CD14-positive monocyte (primary cell): ENCODE measurements around the gene GPR15LG. TPM values are rescaled to one million over a fixed set of nuclear protein-coding genes. Genes with fewer than 3 reads are reported as not detected.

Source experiments
- DNase-seq, 3 donors: peaks; one replicate each; pipeline ENCODE4 v3.0.0-alpha.2; 2011 to 2022
- H2AFZ ChIP-seq: 2 replicates; pipeline ENCODE4 v1.6.0; 2012; ENCODE audit warnings: mild to moderate bottlenecking, low read depth, low read length, inconsistent platforms; ENCODE audit not compliant: insufficient read depth, poor library complexity, severe bottlenecking
- H3K27ac ChIP-seq, 2 donors: 1 replicate in 1 of 2; 2 replicates in 1 of 2; pipeline ENCODE4 v1.5.1; 2012 to 2013; ENCODE audit warnings: low read length in 2 of 2, control low read depth in 1 of 2, inconsistent platforms in 1 of 2, low read depth in 1 of 2, mild to moderate bottlenecking in 1 of 2
- H3K27me3 ChIP-seq, 2 donors: one replicate each; pipeline versions ENCODE4 v1.6.0 to v1.6.1; 2011 to 2013; ENCODE audit warnings: low read length in 2 of 2; ENCODE audit not compliant: control insufficient read depth in 2 of 2, insufficient read depth in 2 of 2
- H3K36me3 ChIP-seq, 2 donors: replicated peaks in 1 of 2; 1 replicate in 1 of 2; 2 replicates in 1 of 2; pipeline versions ENCODE4 v1.5.1 to v1.6.1; 2012 to 2013; ENCODE audit warnings: low read length in 2 of 2, control low read depth in 1 of 2, inconsistent platforms in 1 of 2, mild to moderate bottlenecking in 1 of 2; ENCODE audit not compliant: insufficient read depth in 2 of 2, control insufficient read depth in 1 of 2
- H3K4me1 ChIP-seq, 2 donors: 1 replicate in 1 of 2; 2 replicates in 1 of 2; pipeline versions ENCODE4 v1.5.1 to v1.6.1; 2012 to 2013; ENCODE audit warnings: low read length in 2 of 2, control low read depth in 1 of 2, inconsistent platforms in 1 of 2, mild to moderate bottlenecking in 1 of 2, moderate library complexity in 1 of 2; ENCODE audit not compliant: insufficient read depth in 2 of 2, control insufficient read depth in 1 of 2
- H3K4me2 ChIP-seq: replicated peaks from 2 replicates; pipeline ENCODE3; 2012; ENCODE audit warnings: low read length, moderate library complexity, mild to moderate bottlenecking; ENCODE audit not compliant: poor library complexity, severe bottlenecking; ENCODE audit errors: extremely low read depth
- H3K4me3 ChIP-seq, 3 experiments: fragments of 200-600 bp in 1 of 3; sonication (generic) in 1 of 3; replicated peaks in 1 of 3; 1 replicate in 2 of 3; 2 replicates in 1 of 3; pipeline ENCODE4 v1.5.1; 2011 to 2013; ENCODE audit warnings: low read length in 3 of 3, mild to moderate bottlenecking in 3 of 3, control low read depth in 2 of 3, low read depth in 2 of 3, inconsistent platforms in 1 of 3, moderate library complexity in 1 of 3
- H3K79me2 ChIP-seq: 2 replicates; pipeline ENCODE4 v1.6.0; 2012; ENCODE audit warnings: mild to moderate bottlenecking, control low read depth, inconsistent platforms, low read length, moderate library complexity; ENCODE audit not compliant: insufficient read depth
- H3K9ac ChIP-seq: 2 replicates; pipeline ENCODE4 v1.6.0; 2017; ENCODE audit warnings: low read length, mild to moderate bottlenecking; ENCODE audit not compliant: insufficient read depth, poor library complexity, severe bottlenecking
- H3K9me3 ChIP-seq, 2 donors: replicated peaks in 1 of 2; 1 replicate in 1 of 2; 2 replicates in 1 of 2; pipeline versions ENCODE4 v1.5.1 to v1.6.1; 2012 to 2013; ENCODE audit warnings: low read length in 2 of 2, control low read depth in 1 of 2; ENCODE audit not compliant: control insufficient read depth in 1 of 2, insufficient read depth in 1 of 2
- H4K20me1 ChIP-seq: 2 replicates; pipeline ENCODE4 v1.6.0; 2012; ENCODE audit warnings: mild to moderate bottlenecking, low read length, control low read depth, moderate library complexity; ENCODE audit not compliant: insufficient read depth
- H3K27ac Mint-ChIP-seq, 7 donors: one replicate each; pipeline ENCODE4 v1.8.0; 2020; ENCODE audit warnings: mild to moderate bottlenecking in 7 of 7, mixed read lengths in 7 of 7, moderate library complexity in 6 of 7, inconsistent platforms in 2 of 7
- H3K27me3 Mint-ChIP-seq, 3 donors: one replicate each; pipeline ENCODE4 v1.8.0; 2021 to 2022; ENCODE audit warnings: low read depth in 3 of 3, mild to moderate bottlenecking in 3 of 3, mixed read lengths in 3 of 3, moderate library complexity in 3 of 3, inconsistent platforms in 1 of 3
- H3K36me3 Mint-ChIP-seq, 2 donors: one replicate each; pipeline ENCODE4 v1.8.0; 2020; ENCODE audit warnings: mixed read lengths in 2 of 2, inconsistent platforms in 1 of 2, mild to moderate bottlenecking in 1 of 2
- H3K4me1 Mint-ChIP-seq: one replicate; pipeline ENCODE4 v1.8.0; 2020; ENCODE audit warnings: mild to moderate bottlenecking, mixed read lengths
- H3K4me3 Mint-ChIP-seq, 2 donors: one replicate each; pipeline ENCODE4 v1.8.0; 2020; ENCODE audit warnings: mild to moderate bottlenecking in 2 of 2, mixed read lengths in 2 of 2, moderate library complexity in 1 of 2
- H3K9me3 Mint-ChIP-seq, 7 donors: one replicate each; pipeline ENCODE4 v1.8.0; 2020 to 2022; ENCODE audit warnings: mixed read lengths in 7 of 7, mild to moderate bottlenecking in 6 of 7, moderate library complexity in 6 of 7, inconsistent platforms in 2 of 7
- WGBS: methylation state at CpG from one replicate; pipeline ENCODE4 v1.1.5; 2013; ENCODE audit warnings: missing lambda C conversion rate; ENCODE audit not compliant: insufficient coverage; 5-methylcytosine and 5-hydroxymethylcytosine counted together
- intact Hi-C, 2 donors: fragments of 100-400 bp; cut with micrococcal nuclease; formaldehyde crosslinking; loops; one replicate each; pipeline versions ENCODE4 v1.15.0 to v1.15.1; 2023
- polyA plus RNA-seq, 3 donors: library from polyadenylated mRNA; depleted of rRNA in 1 of 3; unstranded in 2 of 3; stranded (reverse) in 1 of 3; fragments of 300-500 nt in 2 of 3; fragments of >200 nt in 1 of 3; fragmentation: Illumina TruSeq in 2 of 3; gene quantifications; 1 replicate in 2 of 3; 2 replicates in 1 of 3; pipeline ENCODE4 v1.2.3, GENCODE V29; 2012 to 2021
- TF ChIP-seq, protein P1 (sequence below): fragments of 200-600 bp; IDR thresholded peaks from one replicate; pipeline ENCODE4 v1.8.0; 2022; ENCODE audit warnings: antibody characterized with exemption, mild to moderate bottlenecking

Gene GPR15LG
- polyA plus RNA-seq, 3 donors = not detected

DNA sequence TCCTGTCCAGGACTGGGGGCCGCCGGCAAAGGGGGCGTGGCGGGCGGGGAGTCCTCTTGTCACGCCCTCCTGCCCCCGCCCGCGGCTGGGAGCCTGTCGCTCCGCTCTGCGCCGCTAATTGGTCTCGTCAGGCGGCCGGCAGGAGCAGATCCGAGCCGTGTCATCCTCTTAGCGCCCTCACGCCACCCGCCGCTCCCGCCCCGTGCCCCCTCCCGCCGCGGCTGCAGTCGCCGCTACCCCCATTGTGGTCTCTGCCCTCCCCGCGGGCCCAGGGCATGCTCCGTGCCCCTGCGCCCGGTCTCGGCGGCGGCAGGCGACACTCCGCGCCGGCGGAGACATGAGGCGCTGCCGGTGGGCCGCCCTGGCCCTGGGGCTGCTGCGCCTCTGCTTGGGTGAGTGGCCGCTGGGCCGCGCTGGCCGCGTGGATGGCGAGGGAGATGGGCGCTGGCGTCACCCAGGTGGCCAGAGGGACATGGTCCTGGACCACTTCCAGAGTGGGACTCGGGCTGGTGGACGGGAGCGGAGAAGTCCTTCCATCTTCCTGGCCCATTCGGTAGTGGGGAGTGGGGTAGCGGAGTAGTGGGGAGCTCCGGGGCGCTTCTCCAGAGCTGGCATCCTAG is 20.9 kb downstream of the GPR15LG start, which contains the start of gene CDHR1:
Gene CDHR1, plus strand, starts transcription at position 114 of the 620 bp plus-strand sequence. Its CDS starts 224 bp downstream, at position 338.
- peak within 1 kb of the TSS in 1 of 2 donors; percentile 72 for H3K4me3 Mint-ChIP-seq
- peak within 1 kb of the TSS; percentile 32 for H3K9ac ChIP-seq
- H3K4me2 ChIP-seq = peak within 1 kb of the TSS; percentile 42
- H3K9me3 Mint-ChIP-seq = peaks cover 0 to 1% (median 0%) of the 10 kb centered on the region in 7 donors
- H3K36me3 Mint-ChIP-seq = no peaks in the 10 kb centered on the region
- H4K20me1 ChIP-seq = no peaks in the 10 kb centered on the region
- under 1% methylated on average over 61 of the region's 61 CpGs for WGBS
- H3K9me3 ChIP-seq = peaks cover 0 to 13% of the 10 kb centered on the region in 2 donors
- H3K27me3 ChIP-seq = peaks cover 33 to 50% of the 10 kb centered on the region in 2 donors
- no peak within 1 kb of the TSS for H3K27ac Mint-ChIP-seq
- H3K27me3 Mint-ChIP-seq = peaks cover 37 to 59% (median 41%) of the 10 kb centered on the region in 3 donors
- DNase-seq = no peak
- H3K4me1 Mint-ChIP-seq = no peaks in the 10 kb centered on the region
- H2AFZ ChIP-seq = peak within 1 kb of the TSS; percentile 41
- no peaks in the 10 kb centered on the region for H3K4me1 ChIP-seq
- TF ChIP-seq, protein P1, sequence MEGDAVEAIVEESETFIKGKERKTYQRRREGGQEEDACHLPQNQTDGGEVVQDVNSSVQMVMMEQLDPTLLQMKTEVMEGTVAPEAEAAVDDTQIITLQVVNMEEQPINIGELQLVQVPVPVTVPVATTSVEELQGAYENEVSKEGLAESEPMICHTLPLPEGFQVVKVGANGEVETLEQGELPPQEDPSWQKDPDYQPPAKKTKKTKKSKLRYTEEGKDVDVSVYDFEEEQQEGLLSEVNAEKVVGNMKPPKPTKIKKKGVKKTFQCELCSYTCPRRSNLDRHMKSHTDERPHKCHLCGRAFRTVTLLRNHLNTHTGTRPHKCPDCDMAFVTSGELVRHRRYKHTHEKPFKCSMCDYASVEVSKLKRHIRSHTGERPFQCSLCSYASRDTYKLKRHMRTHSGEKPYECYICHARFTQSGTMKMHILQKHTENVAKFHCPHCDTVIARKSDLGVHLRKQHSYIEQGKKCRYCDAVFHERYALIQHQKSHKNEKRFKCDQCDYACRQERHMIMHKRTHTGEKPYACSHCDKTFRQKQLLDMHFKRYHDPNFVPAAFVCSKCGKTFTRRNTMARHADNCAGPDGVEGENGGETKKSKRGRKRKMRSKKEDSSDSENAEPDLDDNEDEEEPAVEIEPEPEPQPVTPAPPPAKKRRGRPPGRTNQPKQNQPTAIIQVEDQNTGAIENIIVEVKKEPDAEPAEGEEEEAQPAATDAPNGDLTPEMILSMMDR = no peak
- no peaks in the 10 kb centered on the region for H3K36me3 ChIP-seq
- H3K4me3 ChIP-seq = peak within 1 kb of the TSS in 1 of 3 experiments; percentile 20
- H3K27ac ChIP-seq = no peak within 1 kb of the TSS
- no peaks in the 10 kb centered on the region for H3K79me2 ChIP-seq
- intact Hi-C loops = loop anchor here in 1 of 2 donors (5.0 kb wide), 1 partner anchor 42 kb away; no protein-coding TSS in a partner anchor

DNA sequence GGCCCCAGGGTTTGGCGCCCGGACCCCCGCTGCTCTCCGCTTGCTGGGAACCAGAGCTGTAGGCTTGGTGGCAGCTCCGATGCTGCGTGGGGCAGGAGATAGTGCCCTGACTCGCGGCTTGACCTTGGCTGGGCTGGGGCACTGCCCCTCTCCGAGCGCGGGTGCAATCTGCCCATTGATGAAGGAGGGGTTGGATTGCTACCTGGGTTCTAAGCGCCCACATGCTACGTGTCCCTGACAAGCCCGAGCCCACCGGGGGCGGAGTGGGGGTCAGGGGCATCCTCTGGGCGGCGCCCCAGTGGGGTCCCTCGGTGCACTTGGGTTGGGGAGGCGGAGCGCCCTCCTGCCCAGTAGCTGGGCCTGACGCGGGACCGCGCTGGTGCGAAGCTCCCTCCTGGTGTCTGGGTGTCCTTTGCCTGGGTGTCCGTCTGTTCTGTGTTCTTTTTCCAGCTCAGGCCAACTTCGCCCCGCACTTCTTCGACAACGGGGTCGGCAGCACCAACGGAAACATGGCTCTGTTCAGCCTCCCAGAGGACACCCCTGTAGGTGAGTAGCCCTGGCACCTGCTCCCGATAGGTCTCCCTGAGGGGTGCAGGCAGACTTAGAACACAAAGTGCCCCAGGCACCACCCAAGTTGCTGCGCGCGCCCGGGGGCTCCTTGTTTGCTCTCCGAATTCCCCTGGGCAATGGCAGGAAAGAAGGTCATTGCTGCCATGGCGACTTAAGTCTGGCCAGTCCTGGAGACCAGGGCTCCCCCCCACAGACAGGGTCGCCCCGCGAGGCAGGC is 21.6 kb downstream of the GPR15LG start:
- peaks cover 0 to 13% of the 10 kb centered on the region in 2 donors for H3K9me3 ChIP-seq
- H4K20me1 ChIP-seq = no peaks in the 10 kb centered on the region
- H3K27me3 ChIP-seq = peaks cover 33 to 50% of the 10 kb centered on the region in 2 donors
- no peak overlapping the region for H3K4me3 ChIP-seq
- intact Hi-C loops = loop anchor here in 1 of 2 donors (5.0 kb wide), 1 partner anchor 43 kb away; no protein-coding TSS in a partner anchor
- no peaks in the 10 kb centered on the region for H3K4me1 ChIP-seq
- no peak overlapping the region for H3K27ac ChIP-seq
- Mint-ChIP-seq H3K27me3 (peaks cover 37 to 59% (median 42%) of the 10 kb centered on the region in 3 donors), H3K4me3 (peak overlapping the region in 1 of 2 donors; percentile 67), H3K36me3 (no peaks in the 10 kb centered on the region), H3K27ac (no peak overlapping the region), H3K9me3 (peaks cover 0 to 1% (median 0%) of the 10 kb centered on the region in 7 donors), H3K4me1 (no peaks in the 10 kb centered on the region)
- TF ChIP-seq, protein P1 = no peak
- H3K79me2 ChIP-seq = no peaks in the 10 kb centered on the region
- H2AFZ ChIP-seq = no peak overlapping the region
- no peaks in the 10 kb centered on the region for H3K36me3 ChIP-seq
- 19% methylated on average over 42 of the region's 43 CpGs for WGBS
- peak overlapping the region; percentile 32 for H3K9ac ChIP-seq
- no peak for DNase-seq
- peak overlapping the region; percentile 42 for H3K4me2 ChIP-seq
